Hepatocyte (in vitro differentiated cells): ENCODE results near the gene LRRC28. TPM values are rescaled to one million over a fixed set of nuclear protein-coding genes. Genes with fewer than 3 reads are reported as not detected.

Experiments
- DNase-seq: peaks from one replicate; pipeline ENCODE4 v3.0.0-alpha.2; 2016; ENCODE audit warnings: low spot score
- H2AFZ ChIP-seq: fragments of 200-600 bp; sonication (generic); 2 replicates; pipeline ENCODE4 v1.6.0; 2016; ENCODE audit warnings: antibody characterized with exemption, mild to moderate bottlenecking
- H3K27ac ChIP-seq: fragments of 200-600 bp; sonication (generic); 2 replicates; pipeline ENCODE4 v1.5.1; 2016; ENCODE audit warnings: mild to moderate bottlenecking
- H3K27me3 ChIP-seq: fragments of 200-600 bp; sonication (generic); 2 replicates; pipeline ENCODE4 v1.6.1; 2016
- H3K36me3 ChIP-seq: fragments of 200-600 bp; sonication (generic); replicated peaks from 2 replicates; pipeline ENCODE4 v1.5.1; 2016; ENCODE audit warnings: low read depth; ENCODE audit not compliant: insufficient read depth
- H3K4me1 ChIP-seq: fragments of 200-600 bp; sonication (generic); 2 replicates; pipeline ENCODE4 v1.5.1; 2016; ENCODE audit warnings: mild to moderate bottlenecking, moderate library complexity; ENCODE audit not compliant: insufficient read depth
- H3K4me2 ChIP-seq: fragments of 200-600 bp; sonication (generic); 2 replicates; pipeline ENCODE4 v1.6.0; 2016
- H3K4me3 ChIP-seq: fragments of 200-600 bp; sonication (generic); 2 replicates; pipeline ENCODE4 v1.5.1; 2016; ENCODE audit warnings: mild to moderate bottlenecking
- H3K79me2 ChIP-seq: fragments of 200-600 bp; sonication (generic); 2 replicates; pipeline ENCODE4 v1.6.0; 2017; ENCODE audit warnings: mild to moderate bottlenecking
- H3K9me2 ChIP-seq: fragments of 200-600 bp; sonication (generic); replicated peaks from 2 replicates; pipeline ENCODE4 v1.6.0; 2017; ENCODE audit warnings: mild to moderate bottlenecking; ENCODE audit not compliant: insufficient read depth
- H3K9me3 ChIP-seq: fragments of 200-600 bp; sonication (generic); 2 replicates; pipeline ENCODE4 v1.5.1; 2016; ENCODE audit warnings: low read depth, mild to moderate bottlenecking
- H4K20me1 ChIP-seq: fragments of 200-600 bp; sonication (generic); 2 replicates; pipeline ENCODE4 v1.6.0; 2016; ENCODE audit warnings: mild to moderate bottlenecking; ENCODE audit not compliant: insufficient read depth, poor library complexity, severe bottlenecking
- EZH2 ChIP-seq: fragments of 200-600 bp; sonication (generic); IDR thresholded peaks from 2 replicates; pipeline ENCODE4 v1.6.1; 2016; ENCODE audit warnings: antibody characterized with exemption, mild to moderate bottlenecking, borderline replicate concordance
- EZH2phosphoT487 ChIP-seq: fragments of 200-600 bp; sonication (generic); IDR thresholded peaks from one replicate; pipeline ENCODE4 v1.6.1; 2018; ENCODE audit warnings: antibody characterized with exemption, mild to moderate bottlenecking, low read depth, moderate library complexity; ENCODE audit not compliant: unreplicated experiment, severe bottlenecking
- WGBS: methylation state at CpG from one replicate; pipeline ENCODE4 v1.1.6; 2016; ENCODE audit warnings: low lambda C conversion rate; ENCODE audit errors: missing lambda C conversion rate; 5-methylcytosine and 5-hydroxymethylcytosine counted together
- polyA plus RNA-seq: library from polyadenylated mRNA; unstranded; fragments of >200 nt; fragmentation: Nextera tagmentation; extraction: Ambion mirVana; gene quantifications from 2 replicates; pipeline ENCODE4 v1.2.1, GENCODE V29; 2016
- total RNA-seq: library from RNA; depleted of rRNA; stranded (reverse); fragments of >200 nt; gene quantifications from 2 replicates; pipeline ENCODE4 v1.2.3, GENCODE V29; 2014
- TF ChIP-seq, protein P1 (sequence below): fragments of 200-600 bp; sonication (generic); IDR thresholded peaks from 2 replicates; pipeline ENCODE4 v1.5.1; 2016; ENCODE audit warnings: antibody characterized with exemption, mild to moderate bottlenecking; ENCODE audit not compliant: poor library complexity

Gene LRRC28
- total and polyA plus RNA-seq, 2 experiments from 2014 or later: 32.1 to 55.5 TPM

DNA sequence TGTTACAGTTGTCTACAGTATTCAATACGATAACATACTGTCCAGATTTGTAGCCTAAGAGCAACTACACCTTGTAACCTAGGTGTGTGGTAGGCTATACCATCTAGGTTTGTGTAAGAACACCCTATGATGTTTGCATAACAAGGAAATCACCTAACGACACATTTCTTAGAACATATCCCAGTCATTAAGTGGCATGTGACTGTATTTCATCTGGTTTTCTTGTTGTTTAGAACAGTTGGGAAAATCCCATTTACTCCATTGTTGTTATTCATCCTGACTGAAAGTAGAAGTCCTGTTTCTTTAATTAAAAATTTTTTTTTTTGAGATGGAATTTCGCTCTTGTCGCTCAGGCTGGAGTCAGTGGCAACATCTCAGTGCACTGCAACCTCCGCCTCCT is 31.3 kb downstream of the LRRC28 start:
- Histone ChIP-seq H3K9me3 (no peaks in the 10 kb centered on the region), H3K4me1 (no peaks in the 10 kb centered on the region), H2AFZ (no peak overlapping the region), H3K27me3 (no peaks in the 10 kb centered on the region), H3K4me2 (no peak overlapping the region), H3K27ac (no peak overlapping the region), H3K4me3 (no peak overlapping the region), H4K20me1 (no peaks in the 10 kb centered on the region), H3K79me2 (no peaks in the 10 kb centered on the region), H3K9me2 (no peaks in the 10 kb centered on the region), H3K36me3 (no peaks in the 10 kb centered on the region)
- 96% methylated on average over 5 of the region's 5 CpGs for WGBS
- TF ChIP-seq EZH2phosphoT487 (no peak), EZH2 (no peak)
- TF ChIP-seq, protein P1, sequence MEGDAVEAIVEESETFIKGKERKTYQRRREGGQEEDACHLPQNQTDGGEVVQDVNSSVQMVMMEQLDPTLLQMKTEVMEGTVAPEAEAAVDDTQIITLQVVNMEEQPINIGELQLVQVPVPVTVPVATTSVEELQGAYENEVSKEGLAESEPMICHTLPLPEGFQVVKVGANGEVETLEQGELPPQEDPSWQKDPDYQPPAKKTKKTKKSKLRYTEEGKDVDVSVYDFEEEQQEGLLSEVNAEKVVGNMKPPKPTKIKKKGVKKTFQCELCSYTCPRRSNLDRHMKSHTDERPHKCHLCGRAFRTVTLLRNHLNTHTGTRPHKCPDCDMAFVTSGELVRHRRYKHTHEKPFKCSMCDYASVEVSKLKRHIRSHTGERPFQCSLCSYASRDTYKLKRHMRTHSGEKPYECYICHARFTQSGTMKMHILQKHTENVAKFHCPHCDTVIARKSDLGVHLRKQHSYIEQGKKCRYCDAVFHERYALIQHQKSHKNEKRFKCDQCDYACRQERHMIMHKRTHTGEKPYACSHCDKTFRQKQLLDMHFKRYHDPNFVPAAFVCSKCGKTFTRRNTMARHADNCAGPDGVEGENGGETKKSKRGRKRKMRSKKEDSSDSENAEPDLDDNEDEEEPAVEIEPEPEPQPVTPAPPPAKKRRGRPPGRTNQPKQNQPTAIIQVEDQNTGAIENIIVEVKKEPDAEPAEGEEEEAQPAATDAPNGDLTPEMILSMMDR: no peak
- DNase-seq: no peak

DNA sequence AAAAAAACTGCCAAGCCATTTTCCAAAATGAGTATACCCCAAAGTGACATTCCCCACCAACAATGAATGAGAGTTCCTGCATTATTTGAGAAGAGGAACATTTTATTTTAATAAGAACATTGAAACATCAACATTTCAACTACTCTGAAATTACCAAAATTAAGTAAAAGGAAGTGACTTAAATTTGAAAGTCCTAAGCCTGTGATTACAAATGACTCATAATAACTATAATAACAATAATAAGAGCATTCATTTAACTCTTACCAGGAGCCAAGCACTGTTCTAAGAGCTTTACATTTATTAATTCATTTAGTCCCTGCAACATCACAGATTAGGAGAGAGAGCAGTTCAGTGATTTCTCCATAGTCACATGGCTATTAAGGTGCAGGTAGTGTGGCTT is 32.4 kb downstream of the LRRC28 start:
- Histone ChIP-seq H3K27ac (no peak overlapping the region), H3K36me3 (no peaks in the 10 kb centered on the region), H3K79me2 (no peaks in the 10 kb centered on the region), H2AFZ (no peak overlapping the region), H3K4me1 (no peaks in the 10 kb centered on the region), H3K9me3 (no peaks in the 10 kb centered on the region), H3K4me3 (no peak overlapping the region), H3K4me2 (no peak overlapping the region), H3K27me3 (no peaks in the 10 kb centered on the region), H3K9me2 (no peaks in the 10 kb centered on the region), H4K20me1 (no peaks in the 10 kb centered on the region)
- TF ChIP-seq EZH2 (no peak), EZH2phosphoT487 (no peak)
- TF ChIP-seq, protein P1: no peak
- DNase-seq: no peak

DNA sequence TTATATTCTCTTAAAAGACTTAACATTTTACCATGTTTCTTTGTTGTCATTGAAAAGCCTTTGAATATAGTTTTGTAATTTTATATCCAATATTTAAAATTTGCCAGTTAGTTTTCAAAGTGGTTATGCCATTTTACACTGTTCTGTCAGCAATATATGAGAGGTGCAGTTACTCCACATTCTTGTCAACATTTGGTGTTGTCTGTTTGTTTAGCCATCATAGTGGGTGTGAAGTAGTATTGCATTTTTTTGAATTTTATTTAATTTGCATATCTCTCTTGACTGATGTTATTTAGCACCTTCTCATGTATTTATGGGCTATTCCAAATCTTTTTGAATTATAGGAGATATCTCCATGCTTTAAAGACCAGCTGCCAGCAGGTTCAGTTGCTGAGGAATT is 40.4 kb downstream of the LRRC28 start:
- Histone ChIP-seq H3K9me2 (no peaks in the 10 kb centered on the region), H3K79me2 (no peaks in the 10 kb centered on the region)
- DNase-seq: no peak

DNA sequence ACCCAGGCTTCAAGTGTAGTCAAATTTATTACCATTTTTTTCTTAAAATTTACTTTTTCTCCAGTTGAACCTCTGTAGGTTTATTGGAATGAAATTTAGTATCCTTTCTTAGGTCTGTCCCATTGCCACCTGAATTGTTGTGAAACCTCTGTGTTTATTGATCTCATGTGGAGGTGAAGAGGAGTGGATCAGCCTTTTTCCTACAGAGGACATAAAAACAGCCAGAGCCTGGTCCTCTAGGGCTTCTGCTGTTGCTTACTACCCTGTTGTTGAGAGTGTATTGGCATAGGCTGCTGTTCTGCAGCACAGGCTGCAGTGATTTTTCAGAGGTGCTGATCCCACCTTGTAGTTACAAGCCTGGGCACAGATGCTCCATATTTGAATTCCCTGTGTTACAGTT is 44.6 kb downstream of the LRRC28 start:
- no peaks in the 10 kb centered on the region for H3K27me3 ChIP-seq
- H3K79me2 ChIP-seq: no peaks in the 10 kb centered on the region
- no peak for DNase-seq
- no peak overlapping the region for H3K27ac ChIP-seq
- no peaks in the 10 kb centered on the region for H3K4me1 ChIP-seq
- no peaks in the 10 kb centered on the region for H3K9me2 ChIP-seq
- no peaks in the 10 kb centered on the region for H3K9me3 ChIP-seq
- TF ChIP-seq EZH2 (no peak), EZH2phosphoT487 (no peak)
- TF ChIP-seq, protein P1: no peak
- H3K36me3 ChIP-seq: no peaks in the 10 kb centered on the region
- H4K20me1 ChIP-seq: no peaks in the 10 kb centered on the region
- no peak overlapping the region for H3K4me2 ChIP-seq
- no peak overlapping the region for H2AFZ ChIP-seq
- no peak overlapping the region for H3K4me3 ChIP-seq

More for the DNA sequence above, 40.4 kb downstream of the LRRC28 start:
- Histone ChIP-seq H2AFZ (no peak overlapping the region), H3K4me3 (no peak overlapping the region), H3K36me3 (no peaks in the 10 kb centered on the region), H4K20me1 (no peaks in the 10 kb centered on the region), H3K9me3 (no peaks in the 10 kb centered on the region), H3K4me2 (no peak overlapping the region), H3K4me1 (no peaks in the 10 kb centered on the region), H3K27me3 (no peaks in the 10 kb centered on the region), H3K27ac (no peak overlapping the region)
- TF ChIP-seq, protein P1: no peak
